HepG2 (cell line): ENCODE data around the gene ACSS2.

Source experiments
- E2F5 ChIP-seq: sonication (generic); formaldehyde crosslinking; conservative IDR thresholded peaks from 2 replicates; pipeline ENCODE4 v1.4.0; 2020; ENCODE audit warnings: missing genetic modification reagents
- EP300 ChIP-seq, 3 experiments: sonication (generic) in 1 of 3; formaldehyde crosslinking in 1 of 3; IDR thresholded peaks; 2 replicates each; pipeline versions ENCODE4 v1.5.1 to v1.6.1; 2011 to 2020; ENCODE audit warnings: low read depth in 2 of 3, low read length in 2 of 3, borderline replicate concordance in 1 of 3, improper control_type of control experiment in 1 of 3, mild to moderate bottlenecking in 1 of 3, missing genetic modification reagents in 1 of 3, moderate library complexity in 1 of 3
- GATA4 ChIP-seq: sonication (generic); IDR thresholded peaks from 2 replicates; pipeline ENCODE4 v1.6.1; 2016; ENCODE audit warnings: antibody characterized with exemption, low read depth, borderline replicate concordance
- POLR2A ChIP-seq, 2 experiments: IDR thresholded peaks; 2 replicates each; pipeline ENCODE4 v1.6.1; 2011; ENCODE audit warnings: low read depth in 2 of 2, low read length in 2 of 2, mild to moderate bottlenecking in 1 of 2, moderate library complexity in 1 of 2; ENCODE audit not compliant: insufficient read depth in 1 of 2
- USF2 ChIP-seq, 2 experiments: sonication (generic) in 1 of 2; formaldehyde crosslinking in 1 of 2; IDR thresholded peaks; 2 replicates each; pipeline versions ENCODE4 v1.5.1 to v1.6.1; 2011 to 2020; ENCODE audit warnings: borderline replicate concordance in 1 of 2, low read depth in 1 of 2, low read length in 1 of 2, mild to moderate bottlenecking in 1 of 2, missing genetic modification reagents in 1 of 2, moderate library complexity in 1 of 2
- ZNF790 ChIP-seq: sonication (generic); formaldehyde crosslinking; IDR thresholded peaks from 2 replicates; pipeline ENCODE4 v1.8.0; 2022; ENCODE audit warnings: missing genetic modification reagents, mild to moderate bottlenecking, borderline replicate concordance
- TF ChIP-seq, protein P1 (sequence below): sonication (generic); formaldehyde crosslinking; IDR thresholded peaks from 2 replicates; pipeline ENCODE4 v1.9.0; 2021; ENCODE audit warnings: missing genetic modification reagents, borderline replicate concordance
- TF ChIP-seq, protein P2 (sequence below): sonication (generic); formaldehyde crosslinking; IDR thresholded peaks from 2 replicates; pipeline ENCODE4 v1.4.0; 2020; ENCODE audit warnings: missing genetic modification reagents

DNA sequence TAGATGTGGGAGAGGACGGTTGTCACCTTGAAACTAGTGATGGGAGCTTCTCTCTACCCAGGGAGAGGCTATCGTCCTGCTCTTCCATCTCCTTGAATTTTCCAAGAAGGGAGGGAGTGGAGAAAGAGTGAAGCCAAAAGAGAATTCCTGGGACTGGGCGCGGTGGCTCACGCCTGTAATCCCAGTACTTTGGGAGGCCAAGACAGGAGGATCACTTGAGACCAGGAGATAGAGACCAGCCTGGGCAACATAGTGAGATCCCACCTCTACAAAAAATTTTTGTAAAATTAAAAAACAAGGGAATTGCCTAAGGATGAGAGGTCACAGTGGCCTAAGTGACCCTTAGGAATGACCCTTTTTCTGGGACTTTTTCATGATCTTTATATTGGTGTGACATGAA, 88.1 kb downstream of the ACSS2 start:
- TF ChIP-seq EP300 (IDR thresholded peaks at IDR 0.05; ENCODE audit: low read depth in 2 of 2, low read length in 2 of 2) (no peak), EP300 (CRISPR knock-in tag; IDR thresholded peaks at IDR 0.05; ENCODE audit: borderline replicate concordance) (no peak), ZNF790 (CRISPR knock-in tag) (no peak), GATA4 (no peak), USF2 (IDR thresholded peaks at IDR 0.05; ENCODE audit: low read depth, low read length) (no peak), USF2 (CRISPR knock-in tag; IDR thresholded peaks at IDR 0.05; ENCODE audit: borderline replicate concordance) (no peak), E2F5 (CRISPR knock-in tag) (no peak), POLR2A (IDR thresholded peaks at IDR 0.05; ENCODE audit: insufficient read depth in 1 of 2, low read depth in 2 of 2, low read length in 2 of 2) (no peak)
- TF ChIP-seq, protein P1, sequence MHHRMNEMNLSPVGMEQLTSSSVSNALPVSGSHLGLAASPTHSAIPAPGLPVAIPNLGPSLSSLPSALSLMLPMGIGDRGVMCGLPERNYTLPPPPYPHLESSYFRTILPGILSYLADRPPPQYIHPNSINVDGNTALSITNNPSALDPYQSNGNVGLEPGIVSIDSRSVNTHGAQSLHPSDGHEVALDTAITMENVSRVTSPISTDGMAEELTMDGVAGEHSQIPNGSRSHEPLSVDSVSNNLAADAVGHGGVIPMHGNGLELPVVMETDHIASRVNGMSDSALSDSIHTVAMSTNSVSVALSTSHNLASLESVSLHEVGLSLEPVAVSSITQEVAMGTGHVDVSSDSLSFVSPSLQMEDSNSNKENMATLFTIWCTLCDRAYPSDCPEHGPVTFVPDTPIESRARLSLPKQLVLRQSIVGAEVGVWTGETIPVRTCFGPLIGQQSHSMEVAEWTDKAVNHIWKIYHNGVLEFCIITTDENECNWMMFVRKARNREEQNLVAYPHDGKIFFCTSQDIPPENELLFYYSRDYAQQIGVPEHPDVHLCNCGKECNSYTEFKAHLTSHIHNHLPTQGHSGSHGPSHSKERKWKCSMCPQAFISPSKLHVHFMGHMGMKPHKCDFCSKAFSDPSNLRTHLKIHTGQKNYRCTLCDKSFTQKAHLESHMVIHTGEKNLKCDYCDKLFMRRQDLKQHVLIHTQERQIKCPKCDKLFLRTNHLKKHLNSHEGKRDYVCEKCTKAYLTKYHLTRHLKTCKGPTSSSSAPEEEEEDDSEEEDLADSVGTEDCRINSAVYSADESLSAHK (CRISPR knock-in tag): no peak
- TF ChIP-seq, protein P2, sequence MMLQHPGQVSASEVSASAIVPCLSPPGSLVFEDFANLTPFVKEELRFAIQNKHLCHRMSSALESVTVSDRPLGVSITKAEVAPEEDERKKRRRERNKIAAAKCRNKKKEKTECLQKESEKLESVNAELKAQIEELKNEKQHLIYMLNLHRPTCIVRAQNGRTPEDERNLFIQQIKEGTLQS (CRISPR knock-in tag): no peak
